ENCODE measurements around the gene C1orf174. TPM values are rescaled to one million over a fixed set of nuclear protein-coding genes. Genes with fewer than 3 reads are reported as not detected.

Gene C1orf174
- total and polyA plus RNA-seq, 2 experiments from 2014 or later: 17.6 to 22.2 TPM

DNA sequence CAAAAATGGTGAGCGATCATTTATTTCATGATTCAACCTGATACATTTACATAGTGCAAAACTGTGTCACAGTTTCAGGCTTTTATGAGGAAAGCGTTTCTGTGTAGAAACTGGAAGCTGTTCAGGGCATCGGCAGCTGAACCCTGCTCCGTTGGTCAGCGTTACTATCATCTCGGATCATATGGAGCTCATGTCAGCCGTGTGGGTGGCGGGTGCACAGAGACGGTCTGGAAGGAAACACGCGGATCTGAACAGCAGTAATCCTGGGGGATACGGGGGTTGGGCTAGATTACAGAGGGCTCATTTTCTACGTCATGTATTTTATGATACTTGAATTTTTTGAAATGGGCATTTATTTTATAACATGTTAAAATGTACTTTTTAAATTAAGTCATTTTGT, 15.1 kb downstream of the C1orf174 start:
- H3K36me3 ChIP-seq: peaks cover 9% of the 10 kb centered on the region
- no peaks in the 10 kb centered on the region for H3K9me3 ChIP-seq (ENCODE audit: low read depth)
- TF ChIP-seq, protein P1, sequence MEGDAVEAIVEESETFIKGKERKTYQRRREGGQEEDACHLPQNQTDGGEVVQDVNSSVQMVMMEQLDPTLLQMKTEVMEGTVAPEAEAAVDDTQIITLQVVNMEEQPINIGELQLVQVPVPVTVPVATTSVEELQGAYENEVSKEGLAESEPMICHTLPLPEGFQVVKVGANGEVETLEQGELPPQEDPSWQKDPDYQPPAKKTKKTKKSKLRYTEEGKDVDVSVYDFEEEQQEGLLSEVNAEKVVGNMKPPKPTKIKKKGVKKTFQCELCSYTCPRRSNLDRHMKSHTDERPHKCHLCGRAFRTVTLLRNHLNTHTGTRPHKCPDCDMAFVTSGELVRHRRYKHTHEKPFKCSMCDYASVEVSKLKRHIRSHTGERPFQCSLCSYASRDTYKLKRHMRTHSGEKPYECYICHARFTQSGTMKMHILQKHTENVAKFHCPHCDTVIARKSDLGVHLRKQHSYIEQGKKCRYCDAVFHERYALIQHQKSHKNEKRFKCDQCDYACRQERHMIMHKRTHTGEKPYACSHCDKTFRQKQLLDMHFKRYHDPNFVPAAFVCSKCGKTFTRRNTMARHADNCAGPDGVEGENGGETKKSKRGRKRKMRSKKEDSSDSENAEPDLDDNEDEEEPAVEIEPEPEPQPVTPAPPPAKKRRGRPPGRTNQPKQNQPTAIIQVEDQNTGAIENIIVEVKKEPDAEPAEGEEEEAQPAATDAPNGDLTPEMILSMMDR (IDR thresholded peaks at IDR 0.05; ENCODE audit: low read depth, low read length): no peak
- no peaks in the 10 kb centered on the region for H3K27me3 ChIP-seq
- H3K27ac ChIP-seq: no peak overlapping the region
- H3K4me1 ChIP-seq (ENCODE audit: low read depth): no peaks in the 10 kb centered on the region
- H3K4me3 ChIP-seq: no peak overlapping the region
- no peak for DNase-seq (ENCODE audit: low read depth in 1 of 2, low spot score in 1 of 2)

DNA sequence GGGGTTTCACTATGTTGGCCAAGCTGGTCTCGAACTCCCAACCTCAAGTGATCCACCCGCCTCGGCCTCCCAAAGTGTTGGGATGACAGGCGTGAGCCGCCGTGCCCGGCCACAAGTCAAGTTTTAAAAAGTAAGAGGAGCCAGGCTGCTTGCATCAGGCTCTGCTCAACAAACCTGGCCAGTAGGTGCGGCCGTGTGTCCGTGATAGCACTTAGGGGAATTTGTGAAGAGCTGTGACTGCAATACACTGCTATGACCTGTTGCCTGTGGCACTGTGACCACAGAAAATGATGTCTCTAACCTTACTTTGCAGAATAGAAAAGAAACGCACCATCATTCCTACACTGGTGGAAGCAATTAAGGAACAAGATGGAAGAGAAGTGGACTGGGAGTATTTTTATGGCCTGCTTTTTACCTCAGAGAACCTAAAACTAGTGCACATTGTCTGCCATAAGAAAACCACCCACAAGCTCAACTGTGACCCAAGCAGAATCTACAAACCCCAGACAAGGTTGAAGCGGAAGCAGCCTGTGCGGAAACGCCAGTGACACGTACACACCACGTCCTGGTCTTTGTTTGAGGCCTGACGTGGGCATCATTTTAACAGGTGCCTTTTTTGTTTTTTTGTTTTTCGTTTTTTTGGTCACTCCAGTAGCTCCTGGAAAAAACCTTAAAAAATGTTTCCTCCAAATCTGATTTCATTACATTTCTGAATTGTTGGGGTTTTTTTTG, 16.7 kb downstream of the C1orf174 start:
- TF ChIP-seq, protein P1 (IDR thresholded peaks at IDR 0.05; ENCODE audit: low read depth, low read length): no peak
- Histone ChIP-seq H3K27ac (no peak overlapping the region), H3K36me3 (peaks cover 6% of the 10 kb centered on the region), H3K4me1 (ENCODE audit: low read depth) (no peaks in the 10 kb centered on the region), H3K9me3 (ENCODE audit: low read depth) (no peaks in the 10 kb centered on the region), H3K4me3 (no peak overlapping the region), H3K27me3 (no peaks in the 10 kb centered on the region)
- DNase-seq (ENCODE audit: low read depth in 1 of 2, low spot score in 1 of 2): no peak

DNA sequence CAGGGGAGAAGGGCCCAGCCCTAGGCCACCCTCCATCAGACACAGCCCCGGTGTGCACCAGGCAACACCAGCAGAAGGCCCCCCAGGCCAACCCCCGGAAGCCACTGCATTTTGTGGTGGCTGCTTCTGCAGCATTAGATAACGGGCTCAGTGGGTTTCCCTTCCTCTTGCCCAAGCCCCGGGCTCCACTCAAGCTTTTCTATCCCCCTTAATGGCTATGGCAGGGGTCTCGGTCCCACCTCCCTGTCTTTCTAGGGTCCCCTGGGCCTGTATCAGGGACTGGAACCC, 18.9 kb downstream of the C1orf174 start:
- no peaks in the 10 kb centered on the region for H3K27me3 ChIP-seq
- H3K4me1 ChIP-seq (ENCODE audit: low read depth): no peaks in the 10 kb centered on the region
- TF ChIP-seq, protein P1 (IDR thresholded peaks at IDR 0.05; ENCODE audit: low read depth, low read length): no peak
- H3K27ac ChIP-seq: no peak overlapping the region
- H3K36me3 ChIP-seq: no peaks in the 10 kb centered on the region
- no peak for DNase-seq (ENCODE audit: low read depth in 1 of 2, low spot score in 1 of 2)
- no peaks in the 10 kb centered on the region for H3K9me3 ChIP-seq (ENCODE audit: low read depth)
- no peak overlapping the region for H3K4me3 ChIP-seq

DNA sequence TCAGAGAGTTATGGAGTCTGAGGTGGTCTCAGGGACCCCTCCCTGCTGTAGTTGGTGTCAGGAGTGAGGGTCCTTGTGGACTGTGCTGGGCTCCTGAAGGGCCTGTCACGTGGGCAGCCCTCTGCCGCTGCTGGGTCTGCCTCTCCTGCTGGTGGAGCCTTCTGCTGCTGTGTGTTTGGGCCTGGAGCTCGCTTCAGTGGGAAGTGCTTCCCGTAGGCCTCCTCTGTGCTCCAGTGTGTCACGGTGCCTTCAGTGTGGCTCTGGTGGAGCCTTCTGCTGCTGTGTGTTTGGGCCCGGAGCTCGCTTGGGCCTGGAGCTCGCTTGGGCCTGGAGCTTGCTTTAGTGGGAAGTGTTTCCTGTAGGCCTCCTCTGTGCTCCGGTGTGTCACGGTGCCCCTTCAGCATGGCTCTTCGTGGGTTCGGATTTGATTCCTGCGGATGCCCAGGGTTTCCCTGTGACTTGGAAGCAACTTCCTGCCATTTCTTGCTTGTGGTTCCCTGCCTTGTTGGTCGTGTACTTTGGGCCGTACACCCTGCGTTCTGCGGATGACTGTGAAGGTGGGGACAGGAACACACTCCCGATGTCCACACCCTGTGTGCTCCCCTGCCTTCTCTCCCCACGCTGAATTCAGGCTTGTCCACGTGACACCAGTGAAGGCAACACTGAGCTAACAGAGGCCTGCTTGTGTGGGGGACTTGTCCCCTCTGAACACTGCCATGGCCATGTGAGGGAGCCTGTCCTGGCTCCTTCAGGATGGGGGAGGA, 19.5 kb downstream of the C1orf174 start:
- no peak for DNase-seq (ENCODE audit: low read depth in 1 of 2, low spot score in 1 of 2)
- Histone ChIP-seq H3K9me3 (ENCODE audit: low read depth) (no peaks in the 10 kb centered on the region), H3K4me1 (ENCODE audit: low read depth) (no peaks in the 10 kb centered on the region), H3K27ac (no peak overlapping the region), H3K4me3 (no peak overlapping the region), H3K27me3 (no peaks in the 10 kb centered on the region), H3K36me3 (no peaks in the 10 kb centered on the region)
- TF ChIP-seq, protein P1 (IDR thresholded peaks at IDR 0.05; ENCODE audit: low read depth, low read length): no peak

DNA sequence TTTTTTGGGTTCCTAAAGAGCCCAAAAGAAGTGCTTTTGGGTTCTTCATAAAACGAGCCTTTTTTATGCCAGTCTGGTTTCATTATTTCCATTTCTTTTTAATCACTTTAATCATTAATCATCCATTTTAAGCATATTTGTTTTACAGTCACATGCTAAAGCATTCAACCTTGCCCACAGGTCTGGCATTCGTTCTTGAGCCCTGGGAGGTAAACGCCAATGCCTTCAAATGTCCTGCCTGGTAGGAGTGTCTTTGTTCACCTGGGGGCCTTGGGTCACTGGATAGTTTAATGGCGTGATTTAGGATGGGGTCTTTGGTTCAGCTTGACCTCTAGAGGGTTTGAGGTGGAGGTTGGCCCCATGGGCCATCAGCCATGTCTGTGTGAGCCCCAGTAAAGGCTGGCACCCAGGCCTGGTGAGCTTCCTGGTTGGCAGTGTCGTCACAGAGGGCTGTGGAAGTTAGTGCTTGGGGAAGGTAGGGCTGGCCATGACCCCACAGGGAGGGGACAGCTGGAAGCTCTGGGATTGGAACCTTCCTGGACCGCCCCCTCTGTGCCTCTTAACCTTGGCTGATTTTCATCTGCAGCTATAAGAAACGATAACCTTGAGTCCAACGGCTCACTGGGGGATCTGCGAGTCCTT, 20.2 kb downstream of the C1orf174 start:
- Histone ChIP-seq H3K9me3 (ENCODE audit: low read depth) (no peaks in the 10 kb centered on the region), H3K27me3 (no peaks in the 10 kb centered on the region), H3K4me1 (ENCODE audit: low read depth) (no peaks in the 10 kb centered on the region), H3K36me3 (peaks cover 3% of the 10 kb centered on the region), H3K4me3 (no peak overlapping the region), H3K27ac (no peak overlapping the region)
- TF ChIP-seq, protein P1 (IDR thresholded peaks at IDR 0.05; ENCODE audit: low read depth, low read length): no peak
- DNase-seq (ENCODE audit: low read depth in 1 of 2, low spot score in 1 of 2): no peak

All from cardiac muscle cell (in vitro differentiated cells and primary cell).